Measurements from ENCODE around the gene GFY. TPM values are rescaled to one million over a fixed set of nuclear protein-coding genes. Genes with fewer than 3 reads are reported as not detected.

The GFY gene
- total RNA-seq, 6 experiments from 2014 or later: not detected

DNA sequence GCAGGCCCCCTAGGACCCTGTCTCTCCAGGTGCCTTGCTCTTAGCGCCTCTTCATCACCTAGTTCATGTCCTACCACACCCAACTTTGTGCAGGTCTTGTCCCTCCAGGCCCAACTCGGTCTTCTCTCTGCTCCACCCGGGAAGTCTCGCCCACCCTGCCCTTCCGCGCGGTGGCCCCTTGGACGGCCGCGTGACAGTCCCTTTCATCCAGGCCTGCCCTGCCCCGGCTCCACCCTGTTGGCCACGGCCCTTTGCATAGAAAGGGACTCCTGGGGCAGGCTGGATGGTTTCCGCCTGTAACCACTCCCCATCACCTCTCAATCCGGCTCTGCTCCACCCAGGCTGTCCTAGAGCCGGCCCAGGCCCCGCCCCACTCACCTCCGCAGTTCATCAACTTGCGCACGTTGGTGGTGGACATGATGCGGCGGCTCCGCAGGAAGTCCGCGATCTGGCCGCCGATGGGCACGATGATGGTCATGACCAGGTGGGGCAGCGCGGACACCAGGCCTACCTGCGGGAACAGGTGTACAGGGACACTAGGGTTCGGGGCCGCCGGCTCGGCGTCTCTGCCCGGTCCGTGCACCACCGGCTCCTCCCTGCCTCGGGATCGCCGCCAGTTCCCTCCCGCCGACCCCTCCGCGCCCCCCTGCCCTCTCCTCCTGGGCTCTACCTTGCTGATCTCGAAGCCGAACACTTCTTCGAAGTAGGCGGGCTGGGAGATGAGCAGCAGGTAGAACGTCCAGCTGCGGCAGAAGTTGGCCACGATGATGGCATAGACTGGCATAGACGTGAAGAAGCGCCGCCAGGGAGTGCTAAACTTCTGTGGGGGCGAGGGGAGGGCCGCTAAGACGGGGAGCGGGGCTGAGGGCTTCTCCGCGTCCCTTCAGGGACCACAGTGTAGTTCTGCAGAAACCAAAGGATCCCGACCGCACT lies 7.2 kb downstream of the GFY start:
- no peaks in the 10 kb centered on the region for H3K4me1 ChIP-seq
- DNase-seq (no peak), ATAC-seq (no peak)
- TF ChIP-seq, protein P1, sequence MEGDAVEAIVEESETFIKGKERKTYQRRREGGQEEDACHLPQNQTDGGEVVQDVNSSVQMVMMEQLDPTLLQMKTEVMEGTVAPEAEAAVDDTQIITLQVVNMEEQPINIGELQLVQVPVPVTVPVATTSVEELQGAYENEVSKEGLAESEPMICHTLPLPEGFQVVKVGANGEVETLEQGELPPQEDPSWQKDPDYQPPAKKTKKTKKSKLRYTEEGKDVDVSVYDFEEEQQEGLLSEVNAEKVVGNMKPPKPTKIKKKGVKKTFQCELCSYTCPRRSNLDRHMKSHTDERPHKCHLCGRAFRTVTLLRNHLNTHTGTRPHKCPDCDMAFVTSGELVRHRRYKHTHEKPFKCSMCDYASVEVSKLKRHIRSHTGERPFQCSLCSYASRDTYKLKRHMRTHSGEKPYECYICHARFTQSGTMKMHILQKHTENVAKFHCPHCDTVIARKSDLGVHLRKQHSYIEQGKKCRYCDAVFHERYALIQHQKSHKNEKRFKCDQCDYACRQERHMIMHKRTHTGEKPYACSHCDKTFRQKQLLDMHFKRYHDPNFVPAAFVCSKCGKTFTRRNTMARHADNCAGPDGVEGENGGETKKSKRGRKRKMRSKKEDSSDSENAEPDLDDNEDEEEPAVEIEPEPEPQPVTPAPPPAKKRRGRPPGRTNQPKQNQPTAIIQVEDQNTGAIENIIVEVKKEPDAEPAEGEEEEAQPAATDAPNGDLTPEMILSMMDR (IDR thresholded peaks at IDR 0.05): no peak
- TF ChIP-seq POLR2A (IDR thresholded peaks at IDR 0.05): no peak
- no peaks in the 10 kb centered on the region for H3K9me3 ChIP-seq
- H3K27ac ChIP-seq: no peak overlapping the region
- 11% methylated on average over 19 of the region's 63 CpGs for WGBS (ENCODE audit: insufficient coverage, low coverage, low lambda C conversion rate, missing lambda C conversion rate)
- intact Hi-C loops (cut with DNase I): loop anchor here in 1 of 2 donors (10.0 kb wide), 1 partner anchor 178 kb away; no protein-coding TSS in a partner anchor
- no peak overlapping the region for H3K4me3 ChIP-seq
- peaks cover 7 to 20% of the 10 kb centered on the region in 2 donors for H3K27me3 ChIP-seq
- H3K36me3 ChIP-seq: no peaks in the 10 kb centered on the region

DNA sequence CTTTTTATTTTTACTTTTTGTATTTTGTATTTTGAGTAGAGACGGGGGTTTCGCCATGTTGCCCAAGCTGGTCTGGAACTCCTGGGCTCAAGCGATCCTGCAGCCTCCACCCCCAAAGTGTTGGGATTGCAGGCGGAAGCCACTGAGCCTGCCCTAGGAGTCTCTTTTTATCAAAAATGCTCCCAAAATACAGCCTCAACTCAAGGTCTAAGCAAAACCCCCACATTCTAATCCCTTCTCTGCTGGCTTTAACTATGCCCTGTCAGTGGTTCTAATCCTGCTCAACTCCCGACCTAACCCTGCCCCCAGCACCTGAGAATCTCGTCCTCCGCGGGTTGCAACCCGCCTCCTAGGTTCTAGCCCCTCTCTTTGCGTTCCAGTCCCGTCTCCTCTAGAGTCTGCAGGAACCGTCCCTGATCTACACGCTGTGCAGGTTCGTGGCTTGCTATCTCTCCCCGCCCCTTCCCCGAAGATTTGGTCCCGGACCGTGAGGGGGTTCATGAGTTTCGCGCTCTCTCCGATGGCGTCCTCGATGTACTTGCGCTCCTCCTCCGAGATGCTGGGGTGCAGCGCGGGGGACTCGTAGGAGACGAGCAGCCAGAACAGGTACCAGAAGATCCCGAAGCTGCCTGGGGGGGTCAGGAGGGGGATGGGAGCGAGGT lies 8.2 kb downstream of the GFY start:
- Histone ChIP-seq H3K27me3 (peaks cover 7 to 20% of the 10 kb centered on the region in 2 donors), H3K4me1 (no peaks in the 10 kb centered on the region), H3K36me3 (no peaks in the 10 kb centered on the region), H3K9me3 (no peaks in the 10 kb centered on the region), H3K4me3 (no peak overlapping the region), H3K27ac (no peak overlapping the region)
- TF ChIP-seq, protein P1 (IDR thresholded peaks at IDR 0.05): no peak
- TF ChIP-seq POLR2A (IDR thresholded peaks at IDR 0.05): no peak
- DNase-seq (no peak), ATAC-seq (no peak)
- WGBS (ENCODE audit: insufficient coverage, low coverage, low lambda C conversion rate, missing lambda C conversion rate): 11% methylated on average over 30 of the region's 31 CpGs
- intact Hi-C loops (cut with DNase I): loop anchor here in 1 of 2 donors (10.0 kb wide), 1 partner anchor 179 kb away; no protein-coding TSS in a partner anchor

DNA sequence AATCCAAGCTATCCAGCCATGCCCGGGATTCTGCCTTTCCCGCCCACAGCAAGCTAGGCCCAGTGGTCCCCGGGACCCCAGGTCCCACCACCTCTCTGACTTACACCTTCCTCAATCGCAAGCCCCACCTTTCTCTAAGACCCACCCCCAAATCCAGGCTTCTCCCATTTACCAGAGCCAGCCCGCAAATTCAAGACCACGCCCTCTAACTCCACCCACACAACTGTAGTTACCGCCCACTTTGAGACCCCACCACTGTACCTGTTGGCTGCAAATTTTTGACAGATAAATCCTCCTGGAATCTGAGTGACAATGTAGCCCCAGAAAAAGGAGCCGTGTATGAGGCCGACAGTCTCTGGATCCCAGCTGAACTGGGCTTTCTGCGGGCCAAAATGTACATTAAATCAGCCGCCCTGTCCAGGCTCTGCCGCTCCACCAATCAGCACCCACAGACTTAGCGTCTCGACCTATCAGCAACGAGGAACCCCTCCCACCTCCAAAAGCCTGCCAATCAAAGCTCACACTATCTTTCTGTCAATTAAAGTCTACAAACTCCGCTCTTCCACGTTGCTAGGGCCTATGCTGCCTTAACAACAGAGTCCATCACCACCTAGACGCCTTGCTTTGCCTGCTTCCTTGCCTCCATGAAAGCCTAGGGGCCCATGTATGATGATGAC lies 9.9 kb downstream of the GFY start:
- DNase-seq: no peak
- ATAC-seq: no peak
- Histone ChIP-seq H3K4me1 (no peaks in the 10 kb centered on the region), H3K9me3 (no peaks in the 10 kb centered on the region), H3K27me3 (peaks cover 7 to 20% of the 10 kb centered on the region in 2 donors), H3K36me3 (no peaks in the 10 kb centered on the region), H3K4me3 (no peak overlapping the region), H3K27ac (no peak overlapping the region)
- TF ChIP-seq, protein P1 (IDR thresholded peaks at IDR 0.05): no peak
- no peak for TF ChIP-seq POLR2A (IDR thresholded peaks at IDR 0.05)
- 69% methylated on average over 6 of the region's 18 CpGs for WGBS (ENCODE audit: insufficient coverage, low coverage, low lambda C conversion rate, missing lambda C conversion rate)
- intact Hi-C loops (cut with DNase I): loop anchor here (5.0 to 10.0 kb wide), 2 partner anchors 38 to 180 kb away; no protein-coding TSS in a partner anchor

DNA sequence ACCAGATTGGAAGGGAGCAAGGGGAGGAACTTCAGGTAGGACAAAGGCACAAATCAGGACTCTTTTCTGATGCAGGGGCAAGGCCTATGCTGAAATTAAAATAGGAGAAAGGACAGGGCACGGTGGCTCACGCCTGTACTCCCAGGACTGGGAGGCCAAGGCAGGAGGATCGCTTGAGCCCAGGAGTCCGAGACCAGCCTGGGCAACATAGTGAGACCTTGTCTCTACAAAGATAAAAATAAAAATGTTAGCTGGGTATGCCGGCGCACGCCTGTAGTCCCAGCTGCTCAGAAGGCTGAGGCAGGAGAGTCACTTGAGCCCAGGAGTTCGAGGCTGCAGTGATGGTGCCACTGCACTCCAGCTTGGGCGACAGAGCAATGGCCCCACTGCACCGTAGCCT lies 10.5 kb downstream of the GFY start:
- WGBS (ENCODE audit: insufficient coverage, low coverage, low lambda C conversion rate, missing lambda C conversion rate): 78% methylated on average over 7 of the region's 10 CpGs
- intact Hi-C loops (cut with DNase I): loop anchor here (5.0 to 10.0 kb wide), 2 partner anchors 38 to 181 kb away; no protein-coding TSS in a partner anchor

More for the DNA sequence above, 10.5 kb downstream of the GFY start:
- Histone ChIP-seq H3K36me3 (no peaks in the 10 kb centered on the region), H3K4me1 (no peaks in the 10 kb centered on the region), H3K9me3 (no peaks in the 10 kb centered on the region), H3K27me3 (peaks cover 7 to 20% of the 10 kb centered on the region in 2 donors), H3K4me3 (no peak overlapping the region), H3K27ac (no peak overlapping the region)
- TF ChIP-seq, protein P1 (IDR thresholded peaks at IDR 0.05): no peak
- TF ChIP-seq POLR2A (IDR thresholded peaks at IDR 0.05): no peak
- ATAC-seq: no peak
- no peak for DNase-seq

Data from right lobe of liver (tissue), 6 donors.